Transverse colon (tissue), 4 donors: ENCODE measurements around the gene APBB3.

Source experiments
- EP300 ChIP-seq: sonication (generic); formaldehyde crosslinking; IDR thresholded peaks from one replicate; pipeline ENCODE4 v1.6.1; 2017; ENCODE audit warnings: antibody characterized with exemption, low read depth
- POLR2A ChIP-seq: fragments of 450-650 bp; IDR thresholded peaks from one replicate; pipeline ENCODE4 v1.6.1; 2016; ENCODE audit warnings: antibody characterized with exemption, mild to moderate bottlenecking, moderate library complexity
- POLR2AphosphoS5 ChIP-seq, 3 donors: sonication (generic); formaldehyde crosslinking; IDR thresholded peaks; one replicate each; pipeline ENCODE4 v1.6.1; 2016; ENCODE audit warnings: antibody characterized with exemption in 3 of 3
- TF ChIP-seq, protein P1 (sequence below), 5 experiments: fragments of 200-600 bp in 3 of 5; fragments of 450-650 bp in 2 of 5; sonication (generic) in 3 of 5; IDR thresholded peaks; 1 replicate in 2 of 5; 2 replicates in 3 of 5; pipeline ENCODE4 v1.5.1; 2016 to 2017; ENCODE audit warnings: antibody characterized with exemption in 5 of 5, inconsistent platforms in 3 of 5, mild to moderate bottlenecking in 2 of 5, moderate library complexity in 1 of 5

DNA sequence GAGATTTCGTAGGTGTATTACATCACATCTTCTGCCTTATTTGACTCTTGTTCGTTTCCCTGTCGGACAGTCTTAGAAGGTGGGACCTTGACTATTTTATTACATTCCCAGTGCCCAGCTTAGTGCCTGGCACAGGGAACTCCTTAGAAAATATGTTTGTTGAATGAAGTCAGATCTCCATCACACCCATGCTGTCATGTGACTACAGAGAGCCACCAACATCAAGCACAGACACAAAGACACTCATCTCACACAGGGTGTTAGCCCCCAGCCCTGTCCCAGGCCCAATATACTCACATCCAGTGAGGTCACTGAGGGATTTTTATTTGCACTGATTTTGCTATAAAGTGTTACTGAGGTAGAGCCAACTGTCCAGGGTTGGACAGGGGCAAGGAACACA lies 6.4 kb downstream of the APBB3 start:
- TF ChIP-seq, protein P1, sequence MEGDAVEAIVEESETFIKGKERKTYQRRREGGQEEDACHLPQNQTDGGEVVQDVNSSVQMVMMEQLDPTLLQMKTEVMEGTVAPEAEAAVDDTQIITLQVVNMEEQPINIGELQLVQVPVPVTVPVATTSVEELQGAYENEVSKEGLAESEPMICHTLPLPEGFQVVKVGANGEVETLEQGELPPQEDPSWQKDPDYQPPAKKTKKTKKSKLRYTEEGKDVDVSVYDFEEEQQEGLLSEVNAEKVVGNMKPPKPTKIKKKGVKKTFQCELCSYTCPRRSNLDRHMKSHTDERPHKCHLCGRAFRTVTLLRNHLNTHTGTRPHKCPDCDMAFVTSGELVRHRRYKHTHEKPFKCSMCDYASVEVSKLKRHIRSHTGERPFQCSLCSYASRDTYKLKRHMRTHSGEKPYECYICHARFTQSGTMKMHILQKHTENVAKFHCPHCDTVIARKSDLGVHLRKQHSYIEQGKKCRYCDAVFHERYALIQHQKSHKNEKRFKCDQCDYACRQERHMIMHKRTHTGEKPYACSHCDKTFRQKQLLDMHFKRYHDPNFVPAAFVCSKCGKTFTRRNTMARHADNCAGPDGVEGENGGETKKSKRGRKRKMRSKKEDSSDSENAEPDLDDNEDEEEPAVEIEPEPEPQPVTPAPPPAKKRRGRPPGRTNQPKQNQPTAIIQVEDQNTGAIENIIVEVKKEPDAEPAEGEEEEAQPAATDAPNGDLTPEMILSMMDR (IDR thresholded peaks at IDR 0.05): no peak
- TF ChIP-seq POLR2A (no peak), EP300 (no peak), POLR2AphosphoS5 (IDR thresholded peaks at IDR 0.05) (no peak)
